HEK293 (cell line): ENCODE measurements around the gene ERGIC1.

Experiments used
- CTCF ChIA-PET: fragments of 350-600 bp; formaldehyde crosslinking; extraction: SDS; loops from one replicate; lab custom pipeline; 2021; ENCODE audit warnings: antibody characterized with exemption; lab: Yijun Ruan, JAX
- POLR2A ChIA-PET: fragments of 300-600 bp; formaldehyde crosslinking; extraction: SDS; loops from one replicate; lab custom pipeline; 2020; ENCODE audit warnings: antibody characterized with exemption, inconsistent platforms; lab: Yijun Ruan, JAX
- H3K27ac ChIP-seq: fragments of 200-500 bp; sonication (Bioruptor generic); 2 replicates; pipeline ENCODE4 v1.5.1; 2014; ENCODE audit warnings: low read depth, low read length, control low read depth, inconsistent platforms; ENCODE audit errors: extremely low read depth
- H3K36me3 ChIP-seq, 2 experiments: fragments of 200-500 bp in 1 of 2; sonication (Bioruptor generic) in 1 of 2; 1 replicate in 1 of 2; 2 replicates in 1 of 2; pipeline ENCODE4 v1.5.1; 2014 to 2017; ENCODE audit warnings: inconsistent platforms in 2 of 2, low read length in 2 of 2; ENCODE audit not compliant: control insufficient read depth in 2 of 2, insufficient read depth in 1 of 2
- H3K4me1 ChIP-seq: fragments of 200-500 bp; sonication (Bioruptor generic); 2 replicates; pipeline ENCODE4 v1.5.1; 2014; ENCODE audit warnings: mild to moderate bottlenecking, low read length, inconsistent platforms; ENCODE audit not compliant: control insufficient read depth, insufficient read depth
- H3K4me3 ChIP-seq: 2 replicates; pipeline ENCODE4 v1.5.1; 2011; ENCODE audit warnings: low read depth, mild to moderate bottlenecking, control low read depth, low read length, moderate library complexity
- H3K9me3 ChIP-seq: fragments of 200-500 bp; sonication (Bioruptor generic); 2 replicates; pipeline ENCODE4 v1.5.1; 2014; ENCODE audit warnings: low read depth, low read length, inconsistent platforms; ENCODE audit not compliant: control insufficient read depth, insufficient read depth
- BCL11A ChIP-seq: fragments of 450-650 bp; formaldehyde crosslinking; IDR thresholded peaks from 2 replicates; pipeline ENCODE4 v1.5.1; 2016; ENCODE audit warnings: low read depth, missing biosample characterization, missing genetic modification characterization
- HOXD13 ChIP-seq: sonication (generic); formaldehyde crosslinking; IDR thresholded peaks from 2 replicates; pipeline ENCODE4 v1.8.0; 2022; ENCODE audit warnings: missing genetic modification reagents, borderline replicate concordance
- KLF10 ChIP-seq: fragments of 450-650 bp; IDR thresholded peaks from 2 replicates; pipeline ENCODE4 v1.5.1; 2018; ENCODE audit warnings: missing biosample characterization, mild to moderate bottlenecking, missing genetic modification characterization
- KLF9 ChIP-seq: fragments of 450-650 bp; formaldehyde crosslinking; IDR thresholded peaks from 2 replicates; pipeline ENCODE4 v1.5.1; 2016; ENCODE audit warnings: missing biosample characterization, missing genetic modification characterization, low read depth
- WT1 ChIP-seq: fragments of 450-650 bp; formaldehyde crosslinking; IDR thresholded peaks from 2 replicates; pipeline ENCODE4 v1.5.1; 2016; ENCODE audit warnings: missing biosample characterization, missing genetic modification characterization
- ZBTB21 ChIP-seq: fragments of 450-650 bp; formaldehyde crosslinking; IDR thresholded peaks from 2 replicates; pipeline ENCODE4 v1.5.1; 2017; ENCODE audit warnings: missing biosample characterization, missing genetic modification characterization
- ZBTB44 ChIP-seq: fragments of 450-650 bp; IDR thresholded peaks from 2 replicates; pipeline ENCODE4 v1.5.1; 2018; ENCODE audit warnings: missing biosample characterization, mild to moderate bottlenecking, missing genetic modification characterization
- ZFHX2 ChIP-seq: fragments of 450-650 bp; formaldehyde crosslinking; conservative IDR thresholded peaks from 2 replicates; pipeline ENCODE4 v1.5.1; 2016; ENCODE audit warnings: missing biosample characterization, missing genetic modification characterization
- ZNF121 ChIP-seq: fragments of 450-650 bp; formaldehyde crosslinking; IDR thresholded peaks from 2 replicates; pipeline ENCODE4 v1.5.1; 2016; ENCODE audit warnings: missing biosample characterization, missing genetic modification characterization
- ZNF132 ChIP-seq: fragments of 450-650 bp; formaldehyde crosslinking; IDR thresholded peaks from 2 replicates; pipeline ENCODE4 v1.5.1; 2017; ENCODE audit warnings: missing biosample characterization, missing genetic modification characterization, borderline replicate concordance
- ZNF23 ChIP-seq: fragments of 450-650 bp; formaldehyde crosslinking; IDR thresholded peaks from 2 replicates; pipeline ENCODE4 v1.5.1; 2016; ENCODE audit warnings: missing biosample characterization, missing genetic modification characterization, borderline replicate concordance
- ZNF26 ChIP-seq: fragments of 450-650 bp; formaldehyde crosslinking; IDR thresholded peaks from 2 replicates; pipeline ENCODE4 v1.5.1; 2016; ENCODE audit warnings: missing biosample characterization, missing genetic modification characterization
- ZNF274 ChIP-seq, 2 experiments: fragments of 200-500 bp in 1 of 2; fragments of 450-650 bp in 1 of 2; sonication (Bioruptor generic) in 1 of 2; formaldehyde crosslinking in 1 of 2; IDR thresholded peaks; 2 replicates each; pipeline versions ENCODE4 v1.5.1 to v1.6.1; 2014 to 2016; ENCODE audit warnings: borderline replicate concordance in 1 of 2, inconsistent platforms in 1 of 2, low read length in 1 of 2, missing biosample characterization in 1 of 2, missing genetic modification characterization in 1 of 2
- ZNF324 ChIP-seq: fragments of 450-650 bp; formaldehyde crosslinking; IDR thresholded peaks from 2 replicates; pipeline ENCODE4 v1.5.1; 2016; ENCODE audit warnings: missing biosample characterization, missing genetic modification characterization
- ZNF335 ChIP-seq: fragments of 450-650 bp; formaldehyde crosslinking; conservative IDR thresholded peaks from 2 replicates; pipeline ENCODE4 v1.5.1; 2016; ENCODE audit warnings: missing biosample characterization, missing genetic modification characterization
- ZNF341 ChIP-seq: fragments of 450-650 bp; formaldehyde crosslinking; IDR thresholded peaks from 2 replicates; pipeline ENCODE4; 2016; ENCODE audit warnings: low read depth, missing biosample characterization, missing genetic modification characterization
- ZNF354C ChIP-seq: fragments of 450-650 bp; formaldehyde crosslinking; IDR thresholded peaks from 2 replicates; pipeline ENCODE4 v1.5.1; 2016; ENCODE audit warnings: missing biosample characterization, missing genetic modification characterization, low read depth, borderline replicate concordance
- ZNF398 ChIP-seq: fragments of 450-650 bp; formaldehyde crosslinking; IDR thresholded peaks from 2 replicates; pipeline ENCODE4 v1.5.1; 2017; ENCODE audit warnings: missing biosample characterization, missing genetic modification characterization
- ZNF404 ChIP-seq: fragments of 450-650 bp; formaldehyde crosslinking; IDR thresholded peaks from 2 replicates; pipeline ENCODE4 v1.5.1; 2017; ENCODE audit warnings: missing biosample characterization, missing genetic modification characterization
- ZNF423 ChIP-seq: fragments of 450-650 bp; formaldehyde crosslinking; IDR thresholded peaks from 2 replicates; pipeline ENCODE4 v1.5.1; 2016; ENCODE audit warnings: missing biosample characterization, missing genetic modification characterization
- ZNF513 ChIP-seq: fragments of 450-650 bp; IDR thresholded peaks from 2 replicates; pipeline ENCODE4 v1.5.1; 2018; ENCODE audit warnings: missing biosample characterization, missing genetic modification characterization
- ZNF549 ChIP-seq: fragments of 450-650 bp; IDR thresholded peaks from 2 replicates; pipeline ENCODE4 v1.5.1; 2018; ENCODE audit warnings: missing biosample characterization, missing genetic modification characterization, mild to moderate bottlenecking, inconsistent platforms, moderate library complexity
- ZNF585B ChIP-seq: fragments of 450-650 bp; formaldehyde crosslinking; IDR thresholded peaks from 2 replicates; pipeline ENCODE4 v1.5.1; 2016; ENCODE audit warnings: missing biosample characterization, missing genetic modification characterization
- ZNF707 ChIP-seq: fragments of 450-650 bp; formaldehyde crosslinking; IDR thresholded peaks from 2 replicates; pipeline ENCODE4 v1.5.1; 2016; ENCODE audit warnings: missing biosample characterization, missing genetic modification characterization
- ZSCAN16 ChIP-seq: fragments of 450-650 bp; formaldehyde crosslinking; IDR thresholded peaks from 2 replicates; pipeline ENCODE4 v1.5.1; 2016; ENCODE audit warnings: missing biosample characterization, missing genetic modification characterization
- ZSCAN30 ChIP-seq: fragments of 450-650 bp; IDR thresholded peaks from 2 replicates; pipeline ENCODE4 v1.5.1; 2018; ENCODE audit warnings: missing biosample characterization, mild to moderate bottlenecking, missing genetic modification characterization, moderate library complexity
- TF ChIP-seq, protein P1 (sequence below): fragments of 450-650 bp; formaldehyde crosslinking; IDR thresholded peaks from 2 replicates; pipeline ENCODE4 v1.5.1; 2017; ENCODE audit warnings: missing biosample characterization, mild to moderate bottlenecking, missing genetic modification characterization, moderate library complexity

The ERGIC1 gene

GRCh38 chr5:172868436-172868923, 34.4 kb downstream of the ERGIC1 start (continued):
- TF ChIP-seq ZNF26 (tag by site-specific recombination) (no peak), ZNF423 (no peak), ZNF132 (tag by site-specific recombination) (no peak), ZNF121 (tag by site-specific recombination) (no peak), ZNF335 (tag by site-specific recombination) (no peak), ZFHX2 (no peak)

DNA sequence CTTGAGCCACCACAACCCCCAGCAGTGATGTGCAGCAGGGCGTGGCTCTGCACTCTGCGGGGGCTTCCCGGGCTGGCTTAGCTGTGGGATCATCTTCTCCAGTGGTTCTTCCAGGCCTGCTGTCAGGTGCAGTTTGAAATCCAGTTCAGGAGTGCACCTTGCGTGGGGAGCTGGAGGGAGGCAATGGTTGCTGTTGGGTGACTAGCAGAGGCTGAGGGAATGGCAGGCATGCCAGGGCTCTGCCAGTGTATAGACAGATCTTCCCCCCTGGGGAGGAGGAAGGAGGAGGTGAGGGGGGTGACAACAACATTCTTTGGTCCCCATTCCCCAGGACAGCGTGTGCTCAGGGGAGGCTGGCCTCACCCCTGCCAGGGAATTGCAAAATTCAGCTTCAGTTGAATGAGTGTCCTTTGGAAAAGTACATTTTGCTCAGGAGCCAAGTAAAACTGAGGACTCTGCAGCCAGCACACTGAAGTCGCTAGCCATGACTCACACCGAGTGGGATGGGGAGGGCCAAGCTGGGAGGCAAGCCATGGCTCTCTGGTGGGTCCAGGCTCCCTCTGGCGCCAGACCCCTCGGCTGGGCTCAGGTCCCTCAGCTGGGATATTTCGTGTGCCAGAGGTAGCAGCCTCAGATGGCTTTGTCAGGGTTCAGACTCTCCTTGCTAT, 35.0 kb downstream of the ERGIC1 start:
- H3K4me3 ChIP-seq = no peak overlapping the region
- CTCF ChIA-PET = interaction anchor here (0.6 to 1.3 kb wide), 4 partner anchors 13 to 606 kb away, joined by 3 to 5 read pairs (median 4); no protein-coding TSS in a partner anchor
- TF ChIP-seq ZSCAN16 (tag by site-specific recombination) = no peak
- no peak for TF ChIP-seq ZNF707 (tag by site-specific recombination)
- no peak for TF ChIP-seq ZNF341 (tag by site-specific recombination)
- no peak for TF ChIP-seq WT1
- no peak for TF ChIP-seq ZNF404 (tag by site-specific recombination)
- TF ChIP-seq, protein P1, sequence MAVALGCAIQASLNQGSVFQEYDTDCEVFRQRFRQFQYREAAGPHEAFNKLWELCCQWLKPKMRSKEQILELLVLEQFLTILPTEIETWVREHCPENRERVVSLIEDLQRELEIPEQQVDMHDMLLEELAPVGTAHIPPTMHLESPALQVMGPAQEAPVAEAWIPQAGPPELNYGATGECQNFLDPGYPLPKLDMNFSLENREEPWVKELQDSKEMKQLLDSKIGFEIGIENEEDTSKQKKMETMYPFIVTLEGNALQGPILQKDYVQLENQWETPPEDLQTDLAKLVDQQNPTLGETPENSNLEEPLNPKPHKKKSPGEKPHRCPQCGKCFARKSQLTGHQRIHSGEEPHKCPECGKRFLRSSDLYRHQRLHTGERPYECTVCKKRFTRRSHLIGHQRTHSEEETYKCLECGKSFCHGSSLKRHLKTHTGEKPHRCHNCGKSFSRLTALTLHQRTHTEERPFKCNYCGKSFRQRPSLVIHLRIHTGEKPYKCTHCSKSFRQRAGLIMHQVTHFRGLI (tag by site-specific recombination) = no peak
- TF ChIP-seq ZNF354C (tag by site-specific recombination) = no peak
- no peak for TF ChIP-seq ZBTB21 (tag by site-specific recombination)
- no peak for TF ChIP-seq ZNF513 (tag by site-specific recombination)
- no peak for TF ChIP-seq ZNF324 (tag by site-specific recombination)
- no peak for TF ChIP-seq ZNF549 (tag by site-specific recombination)
- TF ChIP-seq BCL11A (tag by site-specific recombination) = no peak
- TF ChIP-seq KLF10 (tag by site-specific recombination) = no peak
- TF ChIP-seq HOXD13 (CRISPR knock-in tag) = no peak
- no peak for TF ChIP-seq ZBTB44 (tag by site-specific recombination)
- TF ChIP-seq KLF9 = 0 out of 2 replicates have a peak, but pooled peaks have one; percentile 8
- TF ChIP-seq ZNF398 (tag by site-specific recombination) = peak; percentile 14; the same call in 1 of the 2 replicates
- TF ChIP-seq ZNF23 (tag by site-specific recombination) = no peak
- TF ChIP-seq ZNF274 (IDR thresholded peaks at IDR 0.05; ENCODE audit: low read length) = no peak
- no peak for TF ChIP-seq ZNF274 (tag by site-specific recombination; IDR thresholded peaks at IDR 0.05; ENCODE audit: borderline replicate concordance)
- no peak for TF ChIP-seq ZSCAN30 (tag by site-specific recombination)
- TF ChIP-seq ZNF585B = no peak

More for the DNA sequence above, 35.0 kb downstream of the ERGIC1 start:
- no peaks in the 10 kb centered on the region for H3K9me3 ChIP-seq
- H3K4me1 ChIP-seq = peaks cover 6% of the 10 kb centered on the region; the same call in 1 of the 2 replicates
- H3K27ac ChIP-seq = no peak overlapping the region
- no peaks in the 10 kb centered on the region for H3K36me3 ChIP-seq
- POLR2A ChIA-PET = interaction anchor here (1.0 kb wide), 2 partner anchors 98 to 99 kb away, joined by 3 read pairs; partner anchors contain the start of gene DUSP1
